Measurements from ENCODE around the gene CACNA2D2.
A peak's percentile ranks its signal among the peaks of the same experiment; 100 is the strongest.

The CACNA2D2 gene

GRCh38 chr3:50322386-50323091, 180.9 kb downstream of the CACNA2D2 start, which contains the start of gene HYAL2:
Gene HYAL2 (minus strand): TSS chr3:50322745. CDS start chr3:50320489, 2,256 bp downstream.
- no peak for DNase-seq

- no peak for DNase-seq
Observed at GRCh38 chr3:50322115-50322385, 181.4 kb downstream of the CACNA2D2 start.

- DNase-seq, result peak; percentile 39 to 80
Observed at GRCh38 chr3:50321336-50322114, 181.9 kb downstream of the CACNA2D2 start.

GRCh38 chr3:50320853-50321335, 182.5 kb downstream of the CACNA2D2 start:
- peak in 1 of 2 experiments; percentile 77 for DNase-seq

GRCh38 chr3:50319894-50320625, 183.4 kb downstream of the CACNA2D2 start:
- no peak for DNase-seq

- DNase-seq, result no peak
Observed at GRCh38 chr3:50319181-50319893, 184.1 kb downstream of the CACNA2D2 start.

- DNase-seq, result no peak
Observed at GRCh38 chr3:50318615-50319014, 184.8 kb downstream of the CACNA2D2 start.

- no peak for DNase-seq
Observed at GRCh38 chr3:50318163-50318562, 185.3 kb downstream of the CACNA2D2 start.

GRCh38 chr3:50317300-50317699, 186.1 kb downstream of the CACNA2D2 start:
- DNase-seq, result no peak

GRCh38 chr3:50316657-50317242, 186.7 kb downstream of the CACNA2D2 start:
- no peak for DNase-seq

- no peak for DNase-seq
Observed at GRCh38 chr3:50314816-50315215, 188.6 kb downstream of the CACNA2D2 start.

GRCh38 chr3:50314342-50314741, 189.1 kb downstream of the CACNA2D2 start:
- no peak for DNase-seq

All from NCI-H446 (cell line).